Left ventricle myocardium inferior (tissue), 1 donor: Measurements from ENCODE around the gene TEX51. TPM values are rescaled to one million over a fixed set of nuclear protein-coding genes. Genes with fewer than 3 reads are reported as not detected.

Experiments
- DNase-seq: peaks from one replicate; pipeline ENCODE4 v3.0.0-alpha.2; 2020
- H3K27ac ChIP-seq: fragments of 200-600 bp; replicated peaks from 2 replicates; pipeline ENCODE4 v1.8.0; 2021
- H3K27me3 ChIP-seq: fragments of 200-600 bp; 2 replicates; pipeline ENCODE4 v1.8.0; 2021; ENCODE audit warnings: low read depth
- H3K36me3 ChIP-seq: fragments of 200-600 bp; 2 replicates; pipeline ENCODE4 v1.8.0; 2021
- H3K4me1 ChIP-seq: fragments of 200-600 bp; 2 replicates; pipeline ENCODE4 v1.8.0; 2021
- H3K4me3 ChIP-seq: fragments of 200-600 bp; 2 replicates; pipeline ENCODE4 v1.8.0; 2021; ENCODE audit warnings: mild to moderate bottlenecking, moderate library complexity
- H3K9me3 ChIP-seq: fragments of 200-600 bp; replicated peaks from 2 replicates; pipeline ENCODE4 v1.8.0; 2021
- CTCF ChIP-seq: fragments of 200-600 bp; IDR thresholded peaks from 2 replicates; pipeline ENCODE4 v1.8.0; 2021; ENCODE audit warnings: antibody characterized with exemption, mild to moderate bottlenecking, borderline replicate concordance
- intact Hi-C: fragments of 100-400 bp; cut with micrococcal nuclease; formaldehyde crosslinking; loops from one replicate; pipeline ENCODE4 v1.11.0; 2022
- total RNA-seq: library from RNA; stranded (reverse); fragmentation: NEBNext Ultra II Directional; extraction: Animal tissue kit (Norgen Biotek cat#: 25700); gene quantifications from one replicate; pipeline ENCODE4 v1.2.1, GENCODE V29; 2021
- donor health status: DM: no; HTN: yes; CAD: no; lungs with severe emphysema.

The TEX51 gene
- total RNA-seq, 1 donor from 2014 or later: not detected

GRCh38 chr2:126942427-126943203 is 43.9 kb downstream of the TEX51 start:
- DNase-seq: no peak
- intact Hi-C loops: no loop called here
- no peaks in the 10 kb centered on the region for H3K9me3 ChIP-seq
- H3K4me3 ChIP-seq: no peak overlapping the region
- H3K4me1 ChIP-seq: no peaks in the 10 kb centered on the region
- H3K27me3 ChIP-seq: peaks cover 85% of the 10 kb centered on the region
- H3K36me3 ChIP-seq: no peaks in the 10 kb centered on the region
- TF ChIP-seq CTCF: no peak
- no peak overlapping the region for H3K27ac ChIP-seq

- H3K4me3 ChIP-seq: no peak overlapping the region
- H3K9me3 ChIP-seq: no peaks in the 10 kb centered on the region
- H3K27ac ChIP-seq: no peak overlapping the region
- peaks cover 85% of the 10 kb centered on the region for H3K27me3 ChIP-seq
- TF ChIP-seq CTCF: no peak
- no peak for DNase-seq
- no peaks in the 10 kb centered on the region for H3K36me3 ChIP-seq
- no peaks in the 10 kb centered on the region for H3K4me1 ChIP-seq
- intact Hi-C loops: no loop called here
Measured at GRCh38 chr2:126943612-126944348, 45.1 kb downstream of the TEX51 start.

GRCh38 chr2:126945118-126945517 is 46.4 kb downstream of the TEX51 start:
- intact Hi-C loops: no loop called here
- no peak for TF ChIP-seq CTCF
- no peaks in the 10 kb centered on the region for H3K9me3 ChIP-seq
- H3K36me3 ChIP-seq: no peaks in the 10 kb centered on the region
- DNase-seq: no peak
- H3K27me3 ChIP-seq: peaks cover 85% of the 10 kb centered on the region
- H3K27ac ChIP-seq: no peak overlapping the region
- H3K4me3 ChIP-seq: no peak overlapping the region
- no peaks in the 10 kb centered on the region for H3K4me1 ChIP-seq

- Histone ChIP-seq H3K9me3 (no peaks in the 10 kb centered on the region), H3K36me3 (no peaks in the 10 kb centered on the region), H3K4me1 (no peaks in the 10 kb centered on the region), H3K4me3 (no peak overlapping the region), H3K27ac (no peak overlapping the region), H3K27me3 (peaks cover 82% of the 10 kb centered on the region)
- no peak for DNase-seq
- intact Hi-C loops: no loop called here
- no peak for TF ChIP-seq CTCF
Measured at GRCh38 chr2:126946318-126947102, 47.8 kb downstream of the TEX51 start.

GRCh38 chr2:126947103-126947429 is 48.4 kb downstream of the TEX51 start:
- Histone ChIP-seq H3K4me3 (no peak overlapping the region), H3K4me1 (no peaks in the 10 kb centered on the region), H3K27me3 (peaks cover 80% of the 10 kb centered on the region), H3K36me3 (no peaks in the 10 kb centered on the region), H3K9me3 (no peaks in the 10 kb centered on the region), H3K27ac (no peak overlapping the region)
- intact Hi-C loops: no loop called here
- no peak for DNase-seq
- TF ChIP-seq CTCF: no peak
